Transverse colon (tissue), 4 donors: Measurements from ENCODE around the gene CAMKK1.

ENCODE experiments used
- EP300 ChIP-seq: sonication (generic); formaldehyde crosslinking; IDR thresholded peaks from one replicate; pipeline ENCODE4 v1.6.1; 2017; ENCODE audit warnings: antibody characterized with exemption, low read depth
- POLR2A ChIP-seq: fragments of 450-650 bp; IDR thresholded peaks from one replicate; pipeline ENCODE4 v1.6.1; 2016; ENCODE audit warnings: antibody characterized with exemption, mild to moderate bottlenecking, moderate library complexity
- POLR2AphosphoS5 ChIP-seq, 3 donors: sonication (generic); formaldehyde crosslinking; IDR thresholded peaks; one replicate each; pipeline ENCODE4 v1.6.1; 2016; ENCODE audit warnings: antibody characterized with exemption in 3 of 3
- TF ChIP-seq, protein P1 (sequence below), 5 experiments: fragments of 200-600 bp in 3 of 5; fragments of 450-650 bp in 2 of 5; sonication (generic) in 3 of 5; IDR thresholded peaks; 1 replicate in 2 of 5; 2 replicates in 3 of 5; pipeline ENCODE4 v1.5.1; 2016 to 2017; ENCODE audit warnings: antibody characterized with exemption in 5 of 5, inconsistent platforms in 3 of 5, mild to moderate bottlenecking in 2 of 5, moderate library complexity in 1 of 5

- TF ChIP-seq, protein P1, sequence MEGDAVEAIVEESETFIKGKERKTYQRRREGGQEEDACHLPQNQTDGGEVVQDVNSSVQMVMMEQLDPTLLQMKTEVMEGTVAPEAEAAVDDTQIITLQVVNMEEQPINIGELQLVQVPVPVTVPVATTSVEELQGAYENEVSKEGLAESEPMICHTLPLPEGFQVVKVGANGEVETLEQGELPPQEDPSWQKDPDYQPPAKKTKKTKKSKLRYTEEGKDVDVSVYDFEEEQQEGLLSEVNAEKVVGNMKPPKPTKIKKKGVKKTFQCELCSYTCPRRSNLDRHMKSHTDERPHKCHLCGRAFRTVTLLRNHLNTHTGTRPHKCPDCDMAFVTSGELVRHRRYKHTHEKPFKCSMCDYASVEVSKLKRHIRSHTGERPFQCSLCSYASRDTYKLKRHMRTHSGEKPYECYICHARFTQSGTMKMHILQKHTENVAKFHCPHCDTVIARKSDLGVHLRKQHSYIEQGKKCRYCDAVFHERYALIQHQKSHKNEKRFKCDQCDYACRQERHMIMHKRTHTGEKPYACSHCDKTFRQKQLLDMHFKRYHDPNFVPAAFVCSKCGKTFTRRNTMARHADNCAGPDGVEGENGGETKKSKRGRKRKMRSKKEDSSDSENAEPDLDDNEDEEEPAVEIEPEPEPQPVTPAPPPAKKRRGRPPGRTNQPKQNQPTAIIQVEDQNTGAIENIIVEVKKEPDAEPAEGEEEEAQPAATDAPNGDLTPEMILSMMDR (IDR thresholded peaks at IDR 0.05): no peak
- no peak for TF ChIP-seq POLR2A
- no peak for TF ChIP-seq POLR2AphosphoS5 (IDR thresholded peaks at IDR 0.05)
- TF ChIP-seq EP300: no peak
These were observed 30.8 kb downstream of the CAMKK1 start for GRCh38 chr17:3861761-3862681.
